HepG2 (cell line): ENCODE results near the gene RSPH9. TPM values are rescaled to one million over a fixed set of nuclear protein-coding genes. Genes with fewer than 3 reads are reported as not detected.

ENCODE experiments used
- DNMT3B ChIP-seq: conservative IDR thresholded peaks from 2 replicates; pipeline ENCODE4 v1.6.1; 2016; ENCODE audit warnings: missing biosample characterization, control low read depth
- EP300 ChIP-seq, 3 experiments: sonication (generic) in 1 of 3; formaldehyde crosslinking in 1 of 3; IDR thresholded peaks; 2 replicates each; pipeline versions ENCODE4 v1.5.1 to v1.6.1; 2011 to 2020; ENCODE audit warnings: low read depth in 2 of 3, low read length in 2 of 3, borderline replicate concordance in 1 of 3, improper control_type of control experiment in 1 of 3, mild to moderate bottlenecking in 1 of 3, missing genetic modification reagents in 1 of 3, moderate library complexity in 1 of 3
- MYNN ChIP-seq: sonication (generic); formaldehyde crosslinking; IDR thresholded peaks from 2 replicates; pipeline ENCODE4 v1.4.0; 2020; ENCODE audit warnings: mild to moderate bottlenecking, low read depth, missing genetic modification reagents
- PHF20 ChIP-seq: sonication (generic); formaldehyde crosslinking; IDR thresholded peaks from 2 replicates; pipeline ENCODE4 v1.5.0; 2020; ENCODE audit warnings: mild to moderate bottlenecking, missing genetic modification reagents
- POGK ChIP-seq: sonication (generic); formaldehyde crosslinking; conservative IDR thresholded peaks from 2 replicates; pipeline ENCODE4 v1.8.0; 2022; ENCODE audit warnings: mild to moderate bottlenecking, moderate library complexity, missing genetic modification reagents
- PRDM4 ChIP-seq: sonication (generic); formaldehyde crosslinking; IDR thresholded peaks from 2 replicates; pipeline ENCODE4 v1.9.0; 2021; ENCODE audit warnings: missing genetic modification reagents, borderline replicate concordance
- RELA ChIP-seq: sonication (generic); formaldehyde crosslinking; IDR thresholded peaks from 2 replicates; pipeline ENCODE4 v1.4.0; 2020; ENCODE audit warnings: missing genetic modification reagents
- SOX5 ChIP-seq: IDR thresholded peaks from 2 replicates; pipeline ENCODE4 v1.6.1; 2016; ENCODE audit warnings: borderline replicate concordance
- ZBTB20 ChIP-seq: sonication (generic); formaldehyde crosslinking; IDR thresholded peaks from 2 replicates; pipeline ENCODE4 v1.8.1; 2023; ENCODE audit warnings: missing genetic modification reagents, low read depth, mild to moderate bottlenecking, borderline replicate concordance
- ZMYM3 ChIP-seq: sonication (generic); formaldehyde crosslinking; IDR thresholded peaks from 2 replicates; pipeline ENCODE4 v1.5.1; 2020; ENCODE audit warnings: mild to moderate bottlenecking, missing genetic modification reagents
- ZNF446 ChIP-seq: sonication (generic); formaldehyde crosslinking; IDR thresholded peaks from 2 replicates; pipeline ENCODE4 v1.5.0; 2020; ENCODE audit warnings: mild to moderate bottlenecking, missing genetic modification reagents
- ZNF589 ChIP-seq: sonication (generic); formaldehyde crosslinking; conservative IDR thresholded peaks from 2 replicates; pipeline ENCODE4 v1.8.0; 2022; ENCODE audit warnings: mild to moderate bottlenecking, moderate library complexity, missing genetic modification reagents
- polyA plus RNA-seq, 8 experiments: library from polyadenylated mRNA; depleted of rRNA in 3 of 8; stranded (reverse) in 7 of 8; unstranded in 1 of 8; fragments of >200 nt; fragmentation: Illumina TruSeq in 4 of 8; extraction: Trizol in 4 of 8; gene quantifications; 2 replicates each; pipeline versions ENCODE4 v1.2.1 to v1.2.3, GENCODE V29; 2011 to 2016; ENCODE audit warnings: low read depth in 4 of 8, missing spikeins in 1 of 8, mixed read lengths in 1 of 8; ENCODE audit not compliant: insufficient read depth in 1 of 8
- total RNA-seq, 5 experiments: library from RNA; depleted of rRNA; stranded (reverse); fragments of >200 nt; fragmentation: Illumina TruSeq; extraction: Trizol; gene quantifications; 2 replicates each; pipeline ENCODE4 v1.2.3, GENCODE V29; 2016; ENCODE audit warnings: low read depth in 1 of 5
- TF ChIP-seq, protein P1 (sequence below): sonication (generic); formaldehyde crosslinking; IDR thresholded peaks from 2 replicates; pipeline ENCODE4 v1.8.1; 2022; ENCODE audit warnings: low read depth, mild to moderate bottlenecking, missing genetic modification reagents
- TF ChIP-seq, protein P2 (sequence below): sonication (generic); formaldehyde crosslinking; IDR thresholded peaks from 2 replicates; pipeline ENCODE4 v1.8.1; 2023; ENCODE audit warnings: mild to moderate bottlenecking, missing genetic modification reagents
- TF ChIP-seq, protein P3 (sequence below): sonication (generic); formaldehyde crosslinking; IDR thresholded peaks from 2 replicates; pipeline ENCODE4 v1.4.0; 2020; ENCODE audit warnings: missing genetic modification reagents
- TF ChIP-seq, protein P4 (sequence below): IDR thresholded peaks from 2 replicates; pipeline ENCODE4 v1.6.1; 2016

The RSPH9 gene
- total and polyA plus RNA-seq, 2 of the 13 experiments (the other 11 are each of a cell fraction or from before 2014, with no cell fraction given), result 0.04 TPM; not detected in 1

DNA sequence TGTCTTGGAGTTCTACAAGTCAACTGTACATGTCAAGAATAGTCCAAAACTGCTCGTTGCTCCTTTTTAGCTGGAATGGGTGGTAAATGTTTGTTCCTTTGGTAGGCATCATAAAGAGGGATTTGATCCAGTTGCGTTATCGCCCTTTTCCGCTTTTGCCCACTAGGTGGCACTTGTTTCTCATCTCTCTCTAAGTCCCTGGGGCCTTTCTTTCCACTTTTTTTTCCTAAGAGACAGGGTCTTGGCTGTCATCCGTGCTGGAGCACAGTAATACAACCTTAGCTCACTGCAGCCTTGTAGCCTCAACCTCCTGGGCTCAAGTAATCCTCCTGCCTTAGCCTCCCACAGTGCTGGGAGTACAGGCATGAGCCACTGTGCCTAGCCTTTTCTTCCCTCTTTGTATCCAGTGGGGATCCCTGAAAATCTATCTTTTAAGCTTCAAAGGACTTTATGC is 36.5 kb upstream of the RSPH9 start (continued):
- TF ChIP-seq, protein P1, sequence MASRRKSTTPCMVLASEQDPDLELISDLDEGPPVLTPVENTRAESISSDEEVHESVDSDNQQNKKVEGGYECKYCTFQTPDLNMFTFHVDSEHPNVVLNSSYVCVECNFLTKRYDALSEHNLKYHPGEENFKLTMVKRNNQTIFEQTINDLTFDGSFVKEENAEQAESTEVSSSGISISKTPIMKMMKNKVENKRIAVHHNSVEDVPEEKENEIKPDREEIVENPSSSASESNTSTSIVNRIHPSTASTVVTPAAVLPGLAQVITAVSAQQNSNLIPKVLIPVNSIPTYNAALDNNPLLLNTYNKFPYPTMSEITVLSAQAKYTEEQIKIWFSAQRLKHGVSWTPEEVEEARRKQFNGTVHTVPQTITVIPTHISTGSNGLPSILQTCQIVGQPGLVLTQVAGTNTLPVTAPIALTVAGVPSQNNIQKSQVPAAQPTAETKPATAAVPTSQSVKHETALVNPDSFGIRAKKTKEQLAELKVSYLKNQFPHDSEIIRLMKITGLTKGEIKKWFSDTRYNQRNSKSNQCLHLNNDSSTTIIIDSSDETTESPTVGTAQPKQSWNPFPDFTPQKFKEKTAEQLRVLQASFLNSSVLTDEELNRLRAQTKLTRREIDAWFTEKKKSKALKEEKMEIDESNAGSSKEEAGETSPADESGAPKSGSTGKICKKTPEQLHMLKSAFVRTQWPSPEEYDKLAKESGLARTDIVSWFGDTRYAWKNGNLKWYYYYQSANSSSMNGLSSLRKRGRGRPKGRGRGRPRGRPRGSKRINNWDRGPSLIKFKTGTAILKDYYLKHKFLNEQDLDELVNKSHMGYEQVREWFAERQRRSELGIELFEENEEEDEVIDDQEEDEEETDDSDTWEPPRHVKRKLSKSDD, result no peak
- no peak for TF ChIP-seq SOX5 (CRISPR knock-in tag)
- no peak for TF ChIP-seq ZNF589
- no peak for TF ChIP-seq ZNF446 (CRISPR knock-in tag)
- TF ChIP-seq, protein P2, sequence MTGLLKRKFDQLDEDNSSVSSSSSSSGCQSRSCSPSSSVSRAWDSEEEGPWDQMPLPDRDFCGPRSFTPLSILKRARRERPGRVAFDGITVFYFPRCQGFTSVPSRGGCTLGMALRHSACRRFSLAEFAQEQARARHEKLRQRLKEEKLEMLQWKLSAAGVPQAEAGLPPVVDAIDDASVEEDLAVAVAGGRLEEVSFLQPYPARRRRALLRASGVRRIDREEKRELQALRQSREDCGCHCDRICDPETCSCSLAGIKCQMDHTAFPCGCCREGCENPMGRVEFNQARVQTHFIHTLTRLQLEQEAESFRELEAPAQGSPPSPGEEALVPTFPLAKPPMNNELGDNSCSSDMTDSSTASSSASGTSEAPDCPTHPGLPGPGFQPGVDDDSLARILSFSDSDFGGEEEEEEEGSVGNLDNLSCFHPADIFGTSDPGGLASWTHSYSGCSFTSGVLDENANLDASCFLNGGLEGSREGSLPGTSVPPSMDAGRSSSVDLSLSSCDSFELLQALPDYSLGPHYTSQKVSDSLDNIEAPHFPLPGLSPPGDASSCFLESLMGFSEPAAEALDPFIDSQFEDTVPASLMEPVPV (CRISPR knock-in tag), result no peak
- TF ChIP-seq, protein P3, sequence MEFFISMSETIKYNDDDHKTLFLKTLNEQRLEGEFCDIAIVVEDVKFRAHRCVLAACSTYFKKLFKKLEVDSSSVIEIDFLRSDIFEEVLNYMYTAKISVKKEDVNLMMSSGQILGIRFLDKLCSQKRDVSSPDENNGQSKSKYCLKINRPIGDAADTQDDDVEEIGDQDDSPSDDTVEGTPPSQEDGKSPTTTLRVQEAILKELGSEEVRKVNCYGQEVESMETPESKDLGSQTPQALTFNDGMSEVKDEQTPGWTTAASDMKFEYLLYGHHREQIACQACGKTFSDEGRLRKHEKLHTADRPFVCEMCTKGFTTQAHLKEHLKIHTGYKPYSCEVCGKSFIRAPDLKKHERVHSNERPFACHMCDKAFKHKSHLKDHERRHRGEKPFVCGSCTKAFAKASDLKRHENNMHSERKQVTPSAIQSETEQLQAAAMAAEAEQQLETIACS (CRISPR knock-in tag), result no peak
- no peak for TF ChIP-seq POGK
- TF ChIP-seq ZBTB20 (CRISPR knock-in tag), result no peak
- TF ChIP-seq PRDM4, result no peak
- TF ChIP-seq ZMYM3 (CRISPR knock-in tag), result no peak
- no peak for TF ChIP-seq RELA (CRISPR knock-in tag)
- no peak for TF ChIP-seq EP300 (IDR thresholded peaks at IDR 0.05; ENCODE audit: low read depth in 2 of 2, low read length in 2 of 2)
- no peak for TF ChIP-seq EP300 (CRISPR knock-in tag; IDR thresholded peaks at IDR 0.05; ENCODE audit: borderline replicate concordance)
- TF ChIP-seq PHF20, result no peak
- TF ChIP-seq MYNN (CRISPR knock-in tag), result no peak
- no peak for TF ChIP-seq DNMT3B (CRISPR knock-in tag)
- TF ChIP-seq, protein P4, sequence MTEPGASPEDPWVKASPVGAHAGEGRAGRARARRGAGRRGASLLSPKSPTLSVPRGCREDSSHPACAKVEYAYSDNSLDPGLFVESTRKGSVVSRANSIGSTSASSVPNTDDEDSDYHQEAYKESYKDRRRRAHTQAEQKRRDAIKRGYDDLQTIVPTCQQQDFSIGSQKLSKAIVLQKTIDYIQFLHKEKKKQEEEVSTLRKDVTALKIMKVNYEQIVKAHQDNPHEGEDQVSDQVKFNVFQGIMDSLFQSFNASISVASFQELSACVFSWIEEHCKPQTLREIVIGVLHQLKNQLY, result no peak
